Measurements from ENCODE around the gene CA11.

CA11 gene

GRCh38 chr19:48650974-48651682 is 5.1 kb upstream of the CA11 start:
- no peak for TF ChIP-seq CTCF (IDR thresholded peaks at IDR 0.05; ENCODE audit: insufficient read depth, low read length, poor library complexity, severe bottlenecking)
- Histone ChIP-seq H3K27me3 (replicated peaks; ENCODE audit: control insufficient read depth, insufficient read depth, low read length) (no peaks in the 10 kb centered on the region), H3K4me3 (replicated peaks; ENCODE audit: low read depth, low read length) (no peak overlapping the region), H3K36me3 (ENCODE audit: control insufficient read depth, insufficient read depth, low read length) (no peaks in the 10 kb centered on the region)
- DNase-seq (ENCODE audit: extremely low read depth, insufficient read length) = no peak

GRCh38 chr19:48648134-48648533 is 2.1 kb upstream of the CA11 start:
- no peak for DNase-seq (ENCODE audit: extremely low read depth, insufficient read length)
- no peak overlapping the region for H3K4me3 ChIP-seq (replicated peaks; ENCODE audit: low read depth, low read length)
- TF ChIP-seq CTCF (IDR thresholded peaks at IDR 0.05; ENCODE audit: insufficient read depth, low read length, poor library complexity, severe bottlenecking) = no peak
- H3K27me3 ChIP-seq (replicated peaks; ENCODE audit: control insufficient read depth, insufficient read depth, low read length) = no peaks in the 10 kb centered on the region
- H3K36me3 ChIP-seq (ENCODE audit: control insufficient read depth, insufficient read depth, low read length) = no peaks in the 10 kb centered on the region

- Histone ChIP-seq H3K27me3 (replicated peaks; ENCODE audit: control insufficient read depth, insufficient read depth, low read length) (no peaks in the 10 kb centered on the region), H3K4me3 (replicated peaks; ENCODE audit: low read depth, low read length) (peak overlapping the region; percentile 64), H3K36me3 (ENCODE audit: control insufficient read depth, insufficient read depth, low read length) (no peaks in the 10 kb centered on the region)
- DNase-seq (ENCODE audit: extremely low read depth, insufficient read length) = no peak
- TF ChIP-seq CTCF (IDR thresholded peaks at IDR 0.05; ENCODE audit: insufficient read depth, low read length, poor library complexity, severe bottlenecking) = no peak
Observed at GRCh38 chr19:48646722-48647216, 782 bp upstream of the CA11 start.

GRCh38 chr19:48645620-48646000 is 377 bp downstream of the CA11 start:
- H3K36me3 ChIP-seq (ENCODE audit: control insufficient read depth, insufficient read depth, low read length) = no peaks in the 10 kb centered on the region
- no peaks in the 10 kb centered on the region for H3K27me3 ChIP-seq (replicated peaks; ENCODE audit: control insufficient read depth, insufficient read depth, low read length)
- DNase-seq (ENCODE audit: extremely low read depth, insufficient read length) = no peak
- no peak for TF ChIP-seq CTCF (IDR thresholded peaks at IDR 0.05; ENCODE audit: insufficient read depth, low read length, poor library complexity, severe bottlenecking)
- peak overlapping the region; percentile 64 for H3K4me3 ChIP-seq (replicated peaks; ENCODE audit: low read depth, low read length)

- Histone ChIP-seq H3K27me3 (replicated peaks; ENCODE audit: control insufficient read depth, insufficient read depth, low read length) (no peaks in the 10 kb centered on the region), H3K4me3 (replicated peaks; ENCODE audit: low read depth, low read length) (peak overlapping the region; percentile 64), H3K36me3 (ENCODE audit: control insufficient read depth, insufficient read depth, low read length) (no peaks in the 10 kb centered on the region)
- peak; percentile 65 for DNase-seq (ENCODE audit: extremely low read depth, insufficient read length)
- no peak for TF ChIP-seq CTCF (IDR thresholded peaks at IDR 0.05; ENCODE audit: insufficient read depth, low read length, poor library complexity, severe bottlenecking)
Observed at GRCh38 chr19:48644839-48645619, 958 bp downstream of the CA11 start.
